Activated effector memory CD4-positive, alpha-beta T cell treated with anti-CD3 and anti-CD28 coated beads, Interleukin-2, amount 50 U/mL, for 16 hours (primary cell): ENCODE measurements around the gene SUN1.
"Not testable (repeated sequence)": the region's sequence is repeated elsewhere in the genome, so short reads cannot be mapped to it uniquely, and the experiment has no call there.

Experiments used
- DNase-seq: peaks from one replicate; pipeline ENCODE4 v3.0.0-alpha.2; 2020

Gene SUN1

GRCh38 chr7:835021-835420 lies 2.7 kb downstream of the SUN1 start:
- DNase-seq, result no peak

DNA sequence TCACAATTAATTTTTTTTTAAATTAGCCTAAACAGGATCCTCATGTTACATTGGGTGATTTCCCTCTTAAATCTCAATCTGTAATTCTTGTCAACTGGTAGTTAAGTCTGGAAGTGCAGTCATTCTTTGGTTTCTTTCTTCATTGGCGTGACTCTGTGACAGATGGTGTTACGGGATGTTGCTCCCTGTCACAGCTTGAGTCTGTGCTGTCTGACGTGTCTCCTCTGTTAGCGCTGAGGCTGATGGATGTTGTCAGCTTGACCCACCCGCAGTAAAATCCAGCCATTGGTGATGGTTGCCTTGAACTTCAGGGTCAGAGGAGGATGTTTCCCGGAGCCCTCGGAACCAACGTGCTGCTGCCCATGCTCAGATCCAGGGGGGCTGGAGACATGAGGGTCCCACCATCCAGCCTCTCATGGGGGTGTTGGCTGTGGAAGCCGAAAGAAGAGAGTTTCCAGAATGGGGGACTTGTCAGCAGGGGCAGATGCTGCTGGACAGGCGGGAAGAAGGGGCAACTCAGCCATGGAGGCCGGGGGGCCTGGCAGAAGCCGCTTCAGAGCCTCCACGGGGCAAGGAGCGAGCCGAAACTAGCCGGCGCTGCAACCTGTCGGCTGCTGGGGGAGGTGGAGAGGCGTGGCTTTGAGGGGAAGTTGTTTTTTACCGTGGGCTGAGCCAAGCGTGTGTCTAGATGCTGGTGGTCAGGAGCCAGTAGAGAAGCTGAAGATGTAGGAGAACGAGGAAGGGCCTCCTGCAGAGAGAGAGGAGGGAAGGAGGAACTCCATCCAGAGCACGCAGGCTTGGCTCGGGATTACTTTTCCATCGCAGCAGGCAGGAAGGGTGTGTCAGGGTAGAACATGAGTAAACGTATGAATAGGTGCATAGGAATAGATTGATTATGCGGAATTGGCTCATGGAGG lies 3.5 kb downstream of the SUN1 start:
- no peak for DNase-seq

GRCh38 chr7:836429-836828 lies 4.2 kb downstream of the SUN1 start:
- no peak for DNase-seq

DNA sequence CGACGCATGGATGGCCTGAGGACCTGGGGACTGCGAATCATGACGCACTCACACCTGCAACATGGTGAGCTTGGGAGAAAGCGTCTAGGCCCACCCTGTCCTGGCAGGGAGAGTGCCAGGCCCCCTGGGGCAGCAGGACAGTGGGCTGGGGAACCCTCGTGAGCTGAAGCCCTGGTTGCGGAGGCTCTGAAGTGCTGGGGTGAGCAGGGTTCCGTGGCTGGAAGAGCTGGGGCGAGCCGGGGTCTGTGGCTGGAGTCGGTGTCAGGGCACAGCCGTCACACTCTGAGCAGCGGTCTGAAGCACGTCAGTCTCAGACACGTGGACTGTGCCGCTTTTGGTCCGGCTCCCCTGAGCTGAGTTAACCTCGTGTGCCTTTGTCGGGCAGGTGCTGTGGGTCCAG lies 4.7 kb downstream of the SUN1 start:
- DNase-seq, result no peak

DNA sequence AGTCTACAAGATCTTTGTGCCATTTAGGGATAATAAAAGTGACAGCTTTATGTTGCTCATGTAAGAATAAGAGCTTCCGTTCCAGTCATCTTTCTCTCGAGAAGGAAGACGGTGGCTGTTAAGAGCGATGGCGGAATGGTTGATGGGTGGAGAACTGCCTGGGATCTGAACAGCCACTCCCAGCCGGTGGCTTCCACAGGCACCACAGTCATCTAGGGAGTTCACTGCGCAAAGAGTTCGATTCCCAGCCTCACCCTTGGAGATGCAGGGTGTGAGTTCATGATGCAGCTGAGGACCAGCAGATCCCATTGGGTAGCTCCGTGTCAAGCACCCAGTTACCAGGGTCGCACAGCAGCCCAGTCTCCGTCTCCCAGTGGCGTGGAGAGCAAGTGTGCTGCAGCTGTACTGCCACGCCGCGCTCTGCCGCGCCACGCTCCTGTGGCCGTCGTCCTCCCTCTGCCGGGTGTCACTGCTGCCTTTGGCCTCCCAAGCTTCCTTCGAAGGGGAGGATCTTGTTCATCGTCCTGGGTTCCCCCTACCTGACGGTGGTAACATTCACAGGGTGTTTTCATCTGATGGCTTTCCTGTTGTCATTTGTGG lies 7.8 kb downstream of the SUN1 start:
- DNase-seq, result no peak

- no peak for DNase-seq
Observed at GRCh38 chr7:841943-842342, 9.7 kb downstream of the SUN1 start.

- DNase-seq, result no peak
Observed at GRCh38 chr7:842431-843031, 10.3 kb downstream of the SUN1 start.

DNA sequence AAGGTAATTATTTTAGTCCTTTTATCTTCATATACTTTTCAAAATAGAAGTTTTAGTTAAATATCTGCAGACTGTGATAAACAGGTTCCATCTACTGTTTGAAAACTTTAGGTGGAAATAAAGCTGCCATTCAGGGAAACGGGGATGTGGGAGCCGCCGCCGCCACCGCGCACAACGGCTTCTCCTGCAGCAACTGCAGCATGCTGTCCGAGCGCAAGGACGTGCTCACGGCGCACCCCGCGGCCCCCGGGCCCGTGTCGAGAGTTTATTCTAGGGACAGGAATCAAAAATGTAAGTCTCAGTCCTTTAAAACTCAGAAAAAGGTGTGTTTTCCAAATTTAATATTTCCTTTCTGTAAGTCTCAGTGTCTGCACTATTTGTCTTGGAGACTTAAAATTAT lies 11.0 kb downstream of the SUN1 start:
- DNase-seq, result no peak

DNA sequence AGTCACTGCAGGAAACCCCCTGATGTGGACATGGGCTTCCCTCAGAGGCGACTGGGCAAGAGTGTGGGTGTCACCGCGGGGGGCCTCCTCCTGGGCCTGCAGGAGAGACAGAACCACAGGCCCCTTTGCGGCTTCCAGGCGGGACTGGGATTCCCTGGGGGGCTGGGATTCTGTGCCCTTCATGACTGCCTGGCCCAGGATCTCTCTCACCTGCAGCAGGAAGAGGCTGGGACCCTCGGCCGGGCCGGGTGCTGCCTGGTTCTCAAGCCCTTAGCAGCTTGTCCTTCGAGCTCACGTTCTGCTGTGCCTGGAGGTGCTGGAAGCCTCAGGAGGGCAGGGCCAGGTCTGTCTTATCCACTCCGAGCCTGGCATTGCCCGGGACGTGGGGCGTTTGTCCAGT lies 11.8 kb downstream of the SUN1 start:
- no peak for DNase-seq

GRCh38 chr7:844514-844913 lies 12.2 kb downstream of the SUN1 start:
- no peak for DNase-seq

DNA sequence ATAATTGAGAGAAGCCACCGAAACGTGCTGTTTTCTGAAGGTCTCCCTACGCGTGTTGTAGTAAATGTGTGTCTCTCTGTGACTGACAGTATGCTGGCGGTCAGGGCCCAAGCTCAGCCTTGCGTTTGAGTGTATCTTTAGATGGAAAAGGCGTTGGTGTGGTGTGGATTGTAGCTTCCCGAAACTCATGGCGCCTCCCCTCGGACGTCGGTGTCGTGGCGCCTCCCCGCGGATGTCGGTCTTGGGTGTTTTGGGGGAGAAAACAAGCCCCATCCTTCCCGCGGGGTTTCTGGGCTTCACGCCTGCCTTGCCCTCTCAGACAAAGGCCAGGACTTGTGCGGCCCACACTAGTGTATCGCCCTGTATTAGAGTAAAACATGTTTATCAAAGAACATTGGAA lies 12.8 kb downstream of the SUN1 start:
- DNase-seq, result no peak

DNA sequence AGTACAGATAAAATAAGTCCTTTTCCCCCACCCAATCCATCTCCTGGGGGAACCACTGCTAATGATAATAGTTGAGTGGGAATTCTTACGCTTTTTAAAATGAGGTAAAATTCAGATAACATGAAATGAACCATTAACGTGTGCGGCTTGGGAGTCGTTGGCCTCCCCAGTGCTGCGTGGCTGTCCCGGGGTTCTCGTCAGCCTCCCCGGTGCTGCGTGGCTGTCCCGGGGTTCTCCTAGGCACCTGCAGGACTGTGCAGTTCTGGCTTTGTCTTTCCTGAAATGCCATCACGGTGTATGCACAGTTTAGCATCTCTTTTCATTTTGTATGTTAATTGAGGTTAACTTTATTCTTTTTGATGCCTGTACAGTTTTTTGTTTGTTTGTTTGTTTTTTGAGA lies 13.5 kb downstream of the SUN1 start:
- DNase-seq, result no peak

DNA sequence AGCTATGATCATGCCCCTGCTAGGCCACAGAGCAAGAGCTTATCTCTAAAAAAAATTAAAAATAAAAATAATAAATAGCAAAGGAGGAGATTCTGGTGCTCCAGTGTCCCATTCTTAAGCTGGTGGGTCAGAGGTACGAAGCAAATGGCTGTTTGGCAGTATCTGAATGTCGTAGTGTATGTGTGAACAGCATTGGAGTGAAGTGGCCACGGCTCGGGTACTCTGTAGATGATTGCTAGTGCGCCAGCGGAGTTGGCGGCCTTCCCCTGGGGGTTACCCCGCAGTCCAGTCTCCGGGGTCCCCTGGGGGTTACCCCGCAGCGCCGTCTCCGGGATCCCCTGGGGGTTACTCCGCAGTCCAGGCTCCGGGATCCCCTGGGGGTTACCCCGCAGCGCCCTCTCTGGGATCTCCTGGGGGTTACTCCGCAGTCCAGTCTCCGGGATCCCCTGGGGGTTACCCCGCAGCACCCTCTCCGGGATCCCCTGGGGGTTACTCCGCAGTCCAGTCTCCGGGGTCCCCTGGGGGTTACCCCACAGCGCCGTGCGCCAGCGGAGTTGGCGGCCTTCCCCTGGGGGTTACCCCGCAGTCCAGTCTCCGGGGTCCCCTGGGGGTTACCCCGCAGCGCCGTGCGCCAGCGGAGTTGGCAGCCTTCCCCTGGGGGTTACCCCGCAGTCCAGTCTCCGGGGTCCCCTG lies 14.8 kb downstream of the SUN1 start:
- DNase-seq, result not testable (repeated sequence)

DNA sequence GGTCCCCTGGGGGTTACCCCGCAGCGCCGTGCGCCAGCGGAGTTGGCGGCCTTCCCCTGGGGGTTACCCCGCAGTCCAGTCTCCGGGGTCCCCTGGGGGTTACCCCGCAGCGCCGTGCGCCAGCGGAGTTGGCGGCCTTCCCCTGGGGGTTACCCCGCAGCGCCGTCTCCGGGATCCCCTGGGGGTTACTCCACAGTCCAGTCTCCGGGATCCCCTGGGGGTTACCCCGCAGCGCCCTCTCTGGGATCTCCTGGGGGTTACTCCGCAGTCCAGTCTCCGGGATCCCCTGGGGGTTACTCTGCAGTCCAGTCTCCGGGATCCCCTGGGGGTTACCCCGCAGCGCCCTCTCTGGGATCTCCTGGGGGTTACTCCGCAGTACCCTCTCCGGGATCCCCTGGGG lies 15.5 kb downstream of the SUN1 start:
- DNase-seq, result not testable (repeated sequence)

DNA sequence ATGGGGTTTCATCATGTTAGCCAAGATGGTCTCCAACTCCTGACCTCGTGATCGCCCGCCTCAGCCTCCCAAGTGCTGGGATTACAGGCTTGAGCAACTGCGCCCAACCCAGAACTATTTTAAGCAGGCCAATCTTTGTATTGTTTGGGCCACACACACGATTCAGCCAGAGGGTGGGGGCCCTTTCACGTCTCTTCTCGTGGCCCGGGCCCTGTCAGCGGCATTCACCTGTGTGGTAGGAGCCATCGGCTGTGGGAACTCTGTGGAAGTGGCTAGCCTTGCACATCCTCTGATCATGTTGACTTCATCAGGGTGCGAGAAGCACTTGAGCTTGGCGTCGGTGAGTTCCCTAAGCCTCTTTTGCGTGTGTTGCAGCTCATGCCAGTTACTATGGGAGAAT lies 16.9 kb downstream of the SUN1 start:
- DNase-seq, result no peak

GRCh38 chr7:849781-850180 lies 17.5 kb downstream of the SUN1 start:
- no peak for DNase-seq

GRCh38 chr7:851204-851603 lies 18.9 kb downstream of the SUN1 start:
- DNase-seq, result no peak

- no peak for DNase-seq
Observed at GRCh38 chr7:853366-854117, 21.3 kb downstream of the SUN1 start.

DNA sequence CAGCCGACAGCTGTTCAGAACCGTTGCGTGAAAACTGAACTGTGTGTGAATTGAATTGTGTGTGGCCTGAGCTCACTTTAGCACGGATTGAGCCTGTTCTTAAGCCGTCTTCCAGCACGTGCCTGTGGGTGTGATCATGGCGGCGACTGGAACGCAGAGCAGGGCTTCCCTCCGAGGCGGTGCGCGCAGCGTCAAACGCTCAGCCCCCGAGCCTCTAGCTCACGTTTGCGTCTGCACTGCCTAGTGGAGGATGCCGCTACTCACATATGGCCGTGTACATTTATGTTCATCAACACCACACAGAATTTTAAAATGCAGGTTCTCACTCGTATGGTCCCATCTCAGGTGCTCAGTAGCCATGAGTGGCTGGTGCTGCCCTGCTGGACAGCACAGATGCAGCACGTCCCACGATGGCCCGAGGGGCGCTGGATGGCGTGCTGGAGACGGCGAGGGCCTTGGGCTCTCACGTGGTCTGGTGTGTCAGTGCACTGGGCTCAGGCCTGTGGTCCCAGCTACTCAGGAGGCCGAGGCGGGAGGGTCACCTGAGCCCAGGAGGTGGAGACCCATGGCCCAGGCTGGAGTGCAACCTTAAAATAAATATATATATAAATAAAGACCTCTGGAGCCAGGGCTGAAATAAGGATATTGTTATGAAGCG lies 22.0 kb downstream of the SUN1 start:
- DNase-seq, result no peak

DNA sequence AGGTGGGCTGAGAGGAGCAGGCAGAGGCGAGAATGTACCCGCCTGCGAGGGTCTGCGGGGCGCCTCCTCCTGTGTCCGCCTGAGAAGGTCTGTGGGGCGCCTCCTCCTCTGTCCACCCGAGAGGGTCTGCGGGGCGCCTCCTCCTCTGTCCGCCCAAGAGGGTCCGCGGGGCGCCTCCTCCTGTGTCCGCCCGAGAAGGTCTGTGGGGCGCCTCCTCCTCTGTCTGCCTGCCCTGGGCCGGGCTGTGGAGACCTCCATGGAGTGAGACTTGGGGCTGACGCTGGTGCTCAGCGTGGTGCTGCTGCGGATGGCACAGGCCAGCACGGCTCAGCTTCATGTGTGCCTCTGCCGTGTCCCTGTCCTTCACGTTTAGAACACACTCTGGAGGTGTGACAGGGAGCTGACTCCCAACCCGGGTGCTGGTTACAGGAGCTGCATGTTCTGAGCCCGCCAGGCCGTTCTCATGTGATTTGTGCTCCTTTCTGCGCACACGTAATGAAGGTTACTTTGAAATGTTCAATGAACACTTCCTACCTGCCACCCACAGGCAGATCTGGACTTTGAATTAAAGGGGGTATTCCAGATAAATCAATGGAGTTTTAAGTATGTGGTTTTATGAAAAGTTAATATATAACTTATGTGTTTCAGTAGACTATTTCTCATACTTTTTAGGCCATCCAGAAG lies 23.6 kb downstream of the SUN1 start:
- DNase-seq, result no peak

DNA sequence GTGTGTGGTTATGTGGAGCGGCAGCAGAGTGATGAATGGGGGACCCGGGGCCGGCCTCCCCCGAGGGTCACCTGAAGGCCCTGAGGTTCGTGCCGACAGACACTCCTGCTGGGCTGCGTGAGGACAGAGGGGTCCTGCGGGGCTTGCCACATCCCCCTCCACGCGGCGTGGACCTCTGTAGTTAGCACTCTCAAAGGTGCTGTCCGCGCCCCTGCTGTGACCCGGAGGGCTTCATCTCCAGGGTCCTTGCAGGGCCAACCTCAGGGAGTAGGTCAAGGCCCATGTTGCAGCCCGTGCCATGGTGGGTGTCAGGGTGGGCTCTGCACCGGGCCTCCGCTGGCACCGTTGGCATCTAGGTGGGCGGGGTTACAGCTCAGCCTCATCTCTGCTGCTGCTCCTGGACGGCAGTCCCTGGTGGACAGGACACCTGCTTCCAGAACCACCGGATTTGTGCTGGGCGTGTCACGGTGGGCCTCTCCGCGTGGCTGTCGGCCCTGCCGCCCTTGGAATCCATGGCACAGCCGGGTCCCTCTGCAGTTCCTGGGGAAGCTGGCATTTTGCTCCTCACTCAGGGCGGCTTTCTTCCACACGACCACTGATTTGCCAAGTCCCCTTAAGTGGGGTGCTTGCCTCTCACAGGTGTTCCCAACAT lies 24.3 kb downstream of the SUN1 start:
- no peak for DNase-seq
